Lung microvascular endothelial cell (primary cell): ENCODE measurements around the gene PET117. TPM values are rescaled to one million over a fixed set of nuclear protein-coding genes. Genes with fewer than 3 reads are reported as not detected.
"Not testable (repeated sequence)": the region's sequence is repeated elsewhere in the genome, so short reads cannot be mapped to it uniquely, and the experiment has no call there.

Experiments
- DNase-seq, 2 donors: peaks; one replicate each; pipeline versions ENCODE4 v3.0.0 to v3.0.0-alpha.2; 2010; ENCODE audit warnings: low read depth in 2 of 2
- total RNA-seq: library from RNA; depleted of rRNA; stranded (reverse); fragments of >200 nt; gene quantifications from 2 replicates; pipeline ENCODE4 v1.2.1, GENCODE V29; 2014

Gene PET117
- total RNA-seq, 1 donor from 2014 or later, result 5.8 TPM

- DNase-seq, result no peak
Measured at GRCh38 chr20:18156045-18156444, 18.4 kb downstream of the PET117 start.

DNA sequence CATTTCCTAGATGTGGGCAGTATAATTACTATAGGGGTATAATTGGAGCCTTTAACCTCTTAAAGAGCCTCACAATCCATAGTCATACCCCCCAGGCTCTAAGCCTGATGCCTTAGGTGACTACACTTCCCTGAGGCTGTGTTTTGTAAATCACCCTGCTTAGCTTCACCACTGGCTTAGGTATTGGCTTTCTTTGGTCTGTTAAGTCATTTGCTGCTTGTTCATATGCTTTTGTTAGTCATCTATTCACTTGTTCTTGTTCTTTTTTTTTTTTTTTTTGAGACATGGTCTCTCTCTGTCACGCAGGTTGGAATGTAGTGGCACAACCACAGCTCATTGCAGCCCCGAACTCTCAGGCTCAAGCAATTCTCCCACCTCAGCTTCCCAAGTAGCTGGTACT, 26.7 kb downstream of the PET117 start:
- no peak for DNase-seq

DNA sequence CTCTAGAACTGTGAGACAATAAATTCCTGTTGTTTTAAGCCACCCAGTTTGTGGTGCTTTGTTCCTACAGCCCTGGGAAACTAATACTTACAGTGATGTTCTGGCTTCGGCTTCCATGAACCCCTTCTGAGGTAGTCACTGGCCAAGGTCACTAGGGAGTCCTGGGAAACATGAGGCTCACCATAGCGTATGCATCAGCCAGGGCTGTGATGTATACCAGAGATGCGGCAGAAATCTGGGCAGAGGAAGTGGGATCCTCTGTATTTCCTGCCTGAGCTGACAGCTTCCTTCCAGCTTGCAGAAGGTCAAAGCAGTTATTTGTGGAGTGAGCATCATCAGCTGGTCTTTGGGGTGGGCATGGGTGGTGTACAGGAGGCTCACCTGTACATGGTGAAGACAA, 27.9 kb downstream of the PET117 start:
- DNase-seq, result peak; percentile 60 to 63

- no peak for DNase-seq
Measured at GRCh38 chr20:18166241-18166881, 28.7 kb downstream of the PET117 start.

DNA sequence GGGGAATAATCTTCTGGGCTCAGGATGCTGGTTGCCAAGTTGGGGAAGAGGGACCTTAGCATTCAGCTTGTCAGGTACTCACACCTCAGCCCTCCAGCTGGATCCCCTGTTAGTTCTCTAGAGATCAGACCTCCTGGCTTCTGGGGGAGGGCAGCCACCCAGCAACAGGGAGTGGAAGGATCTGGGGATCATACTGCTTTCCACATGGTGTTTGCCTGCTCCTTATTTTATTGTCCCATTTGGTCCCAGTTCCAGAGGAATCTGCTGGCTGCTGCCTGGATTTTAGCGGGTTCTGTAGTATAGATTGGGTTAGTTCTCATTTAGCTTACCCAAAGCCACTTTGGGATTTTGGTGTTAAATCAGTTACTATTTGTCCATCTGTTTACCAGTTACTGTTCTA, 29.3 kb downstream of the PET117 start:
- DNase-seq, result no peak

DNA sequence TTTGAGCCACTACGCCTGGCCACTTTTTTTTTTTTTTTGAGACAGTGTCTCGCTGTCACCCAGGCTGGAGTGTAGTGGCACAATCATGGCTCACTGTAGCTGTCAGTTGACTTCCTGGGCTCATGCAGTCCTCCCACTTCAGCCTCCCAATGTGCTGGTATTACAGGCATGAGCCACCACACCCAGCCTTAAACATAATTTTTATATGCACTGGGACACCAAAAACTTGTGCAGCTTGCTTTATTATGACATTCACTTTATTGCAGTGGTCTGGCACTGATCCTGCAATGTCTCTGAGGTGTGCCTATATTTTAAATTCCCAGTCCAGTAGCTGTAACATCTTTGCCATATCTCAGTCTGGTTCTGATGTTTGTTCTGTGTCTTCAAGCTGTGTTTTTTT, 34.7 kb downstream of the PET117 start:
- no peak for DNase-seq

GRCh38 chr20:18174906-18175683, 37.4 kb downstream of the PET117 start:
- no peak for DNase-seq

GRCh38 chr20:18176318-18176785, 38.7 kb downstream of the PET117 start:
- DNase-seq, result no peak

- DNase-seq, result not testable (repeated sequence)
Measured at GRCh38 chr20:18180366-18180765, 42.7 kb downstream of the PET117 start.

- DNase-seq, result no peak
Measured at GRCh38 chr20:18180815-18181214, 43.2 kb downstream of the PET117 start.

GRCh38 chr20:18187020-18187419, 49.4 kb downstream of the PET117 start:
- no peak for DNase-seq

GRCh38 chr20:18188434-18188833, 50.8 kb downstream of the PET117 start:
- no peak for DNase-seq

- no peak for DNase-seq
Measured at GRCh38 chr20:18190338-18191233, 52.9 kb downstream of the PET117 start.

GRCh38 chr20:18191306-18191705, 53.6 kb downstream of the PET117 start:
- DNase-seq, result no peak

Other genes starting within 250 kb of the PET117 start
- gene SNX5, start 169.1 kb upstream of the PET117 start, total RNA-seq, result 40.9 and 54.3 TPM in 2 replicates
- gene MGME1, start 168.8 kb upstream of the PET117 start, total RNA-seq, result 7.8 and 7.9 TPM in 2 replicates
- gene OVOL2, start 79.9 kb upstream of the PET117 start, total RNA-seq, result not detected in 2 replicates
- 6.5 and 7.1 TPM in 2 replicates for gene KAT14, start within 50 bp of the PET117 start, total RNA-seq
- 10.7 and 15.1 TPM in 2 replicates for gene ZNF133, start 150.7 kb downstream of the PET117 start, total RNA-seq